Stomach (tissue), 4 donors: Measurements from ENCODE around the gene DAZAP2.

Experiments used
- CTCF ChIP-seq, 7 experiments: fragments of 450-650 bp in 4 of 7; fragments of 200-600 bp in 3 of 7; sonication (generic) in 3 of 7; IDR thresholded peaks; one replicate each; pipeline ENCODE4 v1.5.1; 2016 to 2019; ENCODE audit warnings: antibody characterized with exemption in 7 of 7, control low read depth in 2 of 7, mild to moderate bottlenecking in 1 of 7
- POLR2A ChIP-seq, 4 donors: fragments of 450-650 bp; IDR thresholded peaks; one replicate each; pipeline ENCODE4 v1.6.1; 2016; ENCODE audit warnings: antibody characterized with exemption in 4 of 4, control low read depth in 2 of 4, mild to moderate bottlenecking in 1 of 4, moderate library complexity in 1 of 4

- no peak for TF ChIP-seq CTCF (IDR thresholded peaks at IDR 0.05)
- no peak for TF ChIP-seq POLR2A (IDR thresholded peaks at IDR 0.05)
Observed at GRCh38 chr12:51263341-51263740, 24.7 kb downstream of the DAZAP2 start.
